WTC11 (cell line): Measurements from ENCODE around the gene ROBO2. TPM values are rescaled to one million over a fixed set of nuclear protein-coding genes. Genes with fewer than 3 reads are reported as not detected.

Source experiments
- ATAC-seq: fragments of 200-7000 bp; cut with Tn5 transposase; 2 replicates; pipeline ENCODE4 v1.10.0; 2021; ENCODE audit warnings: mild to moderate bottlenecking, moderate library complexity
- CTCF ChIA-PET: fragments of 300-600 bp; sonication (Branson Sonifier 250); formaldehyde crosslinking; loops from one replicate; lab custom pipeline; 2021; ENCODE audit warnings: antibody characterized with exemption; lab: Charles Lee
- POLR2A ChIA-PET: fragments of 350-600 bp; sonication (Branson Sonifier 250); formaldehyde crosslinking; loops from one replicate; lab custom pipeline; 2021; ENCODE audit warnings: antibody characterized with exemption; lab: Charles Lee
- DNase-seq: peaks from one replicate; pipeline ENCODE4 v3.0.0; 2021; ENCODE audit warnings: low spot score
- H3K27ac Mint-ChIP-seq: 2 replicates; pipeline ENCODE4 v1.8.0; 2021; ENCODE audit warnings: mixed read lengths
- H3K27me3 Mint-ChIP-seq: 2 replicates; pipeline ENCODE4 v1.8.0; 2021; ENCODE audit warnings: low read depth, mild to moderate bottlenecking, moderate library complexity, mixed read lengths
- H3K36me3 Mint-ChIP-seq: 2 replicates; pipeline ENCODE4 v1.8.0; 2021; ENCODE audit warnings: mixed read lengths
- H3K4me1 Mint-ChIP-seq: 2 replicates; pipeline ENCODE4 v1.8.0; 2022; ENCODE audit warnings: mixed read lengths
- H3K4me3 Mint-ChIP-seq: 2 replicates; pipeline ENCODE4 v1.8.0; 2021; ENCODE audit warnings: mild to moderate bottlenecking, moderate library complexity, mixed read lengths
- H3K9me3 Mint-ChIP-seq: 2 replicates; pipeline ENCODE4 v1.8.0; 2021; ENCODE audit warnings: mixed read lengths
- CREM ChIP-seq: sonication (generic); formaldehyde crosslinking; IDR thresholded peaks from 2 replicates; pipeline ENCODE4 v1.8.1; 2022; ENCODE audit warnings: mild to moderate bottlenecking, missing genetic modification reagents, moderate library complexity
- HMGA2 ChIP-seq: fragments of 250-450 bp; sonication (Bioruptor Pico); IDR thresholded peaks from 2 replicates; pipeline ENCODE4 v1.4.0; 2021; ENCODE audit warnings: mild to moderate bottlenecking, moderate library complexity
- KAT7 ChIP-seq: sonication (generic); formaldehyde crosslinking; IDR thresholded peaks from 2 replicates; pipeline ENCODE4 v1.8.1; 2023; ENCODE audit warnings: missing genetic modification reagents, mild to moderate bottlenecking, borderline replicate concordance
- MYBL2 ChIP-seq: sonication (generic); formaldehyde crosslinking; IDR thresholded peaks from 2 replicates; pipeline ENCODE4 v1.8.1; 2023; ENCODE audit warnings: mild to moderate bottlenecking, moderate library complexity, missing genetic modification reagents
- NFYB ChIP-seq: sonication (generic); formaldehyde crosslinking; conservative IDR thresholded peaks from 2 replicates; pipeline ENCODE4 v1.8.0; 2022; ENCODE audit warnings: low read depth, missing genetic modification reagents
- NR2C2 ChIP-seq: sonication (generic); formaldehyde crosslinking; IDR thresholded peaks from 2 replicates; pipeline ENCODE4 v1.8.0; 2022; ENCODE audit warnings: mild to moderate bottlenecking, missing genetic modification reagents
- RORB ChIP-seq: fragments of 250-450 bp; sonication (Bioruptor Pico); IDR thresholded peaks from 2 replicates; pipeline ENCODE4 v1.9.0; 2021; ENCODE audit warnings: mild to moderate bottlenecking
- SMAD3 ChIP-seq: sonication (generic); formaldehyde crosslinking; IDR thresholded peaks from 2 replicates; pipeline ENCODE4 v1.8.0; 2022; ENCODE audit warnings: missing genetic modification reagents, mild to moderate bottlenecking, borderline replicate concordance
- SP1 ChIP-seq: sonication (generic); formaldehyde crosslinking; conservative IDR thresholded peaks from 2 replicates; pipeline ENCODE4 v1.8.1; 2022; ENCODE audit warnings: missing genetic modification reagents
- TCF7 ChIP-seq: sonication (generic); formaldehyde crosslinking; IDR thresholded peaks from 2 replicates; pipeline ENCODE4 v1.8.0; 2022; ENCODE audit warnings: mild to moderate bottlenecking, low read depth, missing genetic modification reagents, moderate library complexity
- TP53 ChIP-seq: sonication (generic); formaldehyde crosslinking; IDR thresholded peaks from 2 replicates; pipeline ENCODE4 v1.8.1; 2023; ENCODE audit warnings: mild to moderate bottlenecking, missing genetic modification reagents
- ZNF138 ChIP-seq: sonication (generic); formaldehyde crosslinking; conservative IDR thresholded peaks from 2 replicates; pipeline ENCODE4 v1.8.1; 2022; ENCODE audit warnings: mild to moderate bottlenecking, moderate library complexity, missing genetic modification reagents
- ZNF416 ChIP-seq: fragments of 250-450 bp; sonication (Bioruptor Pico); IDR thresholded peaks from 2 replicates; pipeline ENCODE4 v1.9.0; 2021; ENCODE audit warnings: mild to moderate bottlenecking, inconsistent platforms
- total RNA-seq: library from RNA; stranded (reverse); gene quantifications from 3 replicates; pipeline ENCODE4 v1.2.3, GENCODE V29; 2021
- TF ChIP-seq, protein P1 (sequence below): sonication (generic); formaldehyde crosslinking; IDR thresholded peaks from 2 replicates; pipeline ENCODE4 v1.8.1; 2023; ENCODE audit warnings: mild to moderate bottlenecking, missing genetic modification reagents, moderate library complexity
- TF ChIP-seq, protein P2 (sequence below): sonication (generic); formaldehyde crosslinking; IDR thresholded peaks from 2 replicates; pipeline ENCODE4 v1.8.0; 2023; ENCODE audit warnings: missing genetic modification reagents
- TF ChIP-seq, protein P3 (sequence below): sonication (generic); formaldehyde crosslinking; conservative IDR thresholded peaks from 2 replicates; pipeline ENCODE4 v1.8.1; 2022; ENCODE audit warnings: mild to moderate bottlenecking, missing genetic modification reagents
- TF ChIP-seq, protein P4 (sequence below): fragments of 250-450 bp; sonication (Bioruptor Pico); IDR thresholded peaks from 2 replicates; pipeline ENCODE4 v1.8.0; 2021; ENCODE audit warnings: mild to moderate bottlenecking
- TF ChIP-seq, protein P5 (sequence below): sonication (generic); formaldehyde crosslinking; IDR thresholded peaks from 2 replicates; pipeline ENCODE4 v1.8.0; 2022; ENCODE audit warnings: mild to moderate bottlenecking, missing genetic modification reagents
- TF ChIP-seq, protein P6 (sequence below): sonication (generic); formaldehyde crosslinking; IDR thresholded peaks from 2 replicates; pipeline ENCODE4 v1.8.0; 2023; ENCODE audit warnings: mild to moderate bottlenecking, missing genetic modification reagents
- TF ChIP-seq, protein P7 (sequence below): sonication (generic); formaldehyde crosslinking; IDR thresholded peaks from 2 replicates; pipeline ENCODE4 v1.8.1; 2023; ENCODE audit warnings: mild to moderate bottlenecking, missing genetic modification reagents, borderline replicate concordance
- TF ChIP-seq, protein P8 (sequence below): fragments of 250-450 bp; sonication (Bioruptor Pico); IDR thresholded peaks from 2 replicates; pipeline ENCODE4 v1.9.0; 2021; ENCODE audit warnings: moderate library complexity, mild to moderate bottlenecking, inconsistent platforms, borderline replicate concordance

Gene ROBO2
- total RNA-seq, 1 experiment from 2014 or later, result 11.7 TPM

DNA sequence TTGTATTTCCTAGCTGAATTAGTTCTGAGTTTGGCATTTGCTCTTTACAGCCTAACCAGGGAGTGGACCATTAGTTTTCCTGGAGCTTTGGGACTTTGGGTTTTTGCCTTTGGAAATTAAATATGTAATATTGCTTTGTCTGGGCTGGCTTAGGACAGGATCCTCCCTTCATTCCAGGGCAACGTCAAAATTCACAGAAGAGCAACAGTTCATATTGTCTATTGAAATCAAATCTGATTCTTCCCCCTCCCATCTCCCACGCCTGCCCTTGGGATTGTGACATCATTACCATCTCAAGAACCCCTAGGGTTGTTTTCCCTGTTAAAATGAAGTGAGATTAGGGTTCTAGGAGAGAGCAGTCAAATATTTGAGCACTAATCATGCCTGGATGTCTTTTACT lies 194.1 kb downstream of the ROBO2 start:
- H3K27ac Mint-ChIP-seq, result no peak overlapping the region
- H3K4me3 Mint-ChIP-seq, result no peak overlapping the region
- ATAC-seq (no peak), DNase-seq (no peak)
- H3K9me3 Mint-ChIP-seq, result peaks cover 10% of the 10 kb centered on the region
- ChIA-PET CTCF (interaction anchor here (0.6 kb wide), 1 partner anchor 16 kb away, joined by 3 read pairs; no protein-coding TSS in a partner anchor), POLR2A (no interaction called here)
- no peaks in the 10 kb centered on the region for H3K27me3 Mint-ChIP-seq
- peaks cover 4% of the 10 kb centered on the region for H3K36me3 Mint-ChIP-seq
- peaks cover 4% of the 10 kb centered on the region; the same call in 1 of the 2 replicates for H3K4me1 Mint-ChIP-seq
- TF ChIP-seq, protein P1, sequence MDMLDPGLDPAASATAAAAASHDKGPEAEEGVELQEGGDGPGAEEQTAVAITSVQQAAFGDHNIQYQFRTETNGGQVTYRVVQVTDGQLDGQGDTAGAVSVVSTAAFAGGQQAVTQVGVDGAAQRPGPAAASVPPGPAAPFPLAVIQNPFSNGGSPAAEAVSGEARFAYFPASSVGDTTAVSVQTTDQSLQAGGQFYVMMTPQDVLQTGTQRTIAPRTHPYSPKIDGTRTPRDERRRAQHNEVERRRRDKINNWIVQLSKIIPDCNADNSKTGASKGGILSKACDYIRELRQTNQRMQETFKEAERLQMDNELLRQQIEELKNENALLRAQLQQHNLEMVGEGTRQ (CRISPR knock-in tag), result no peak
- TF ChIP-seq, protein P2, sequence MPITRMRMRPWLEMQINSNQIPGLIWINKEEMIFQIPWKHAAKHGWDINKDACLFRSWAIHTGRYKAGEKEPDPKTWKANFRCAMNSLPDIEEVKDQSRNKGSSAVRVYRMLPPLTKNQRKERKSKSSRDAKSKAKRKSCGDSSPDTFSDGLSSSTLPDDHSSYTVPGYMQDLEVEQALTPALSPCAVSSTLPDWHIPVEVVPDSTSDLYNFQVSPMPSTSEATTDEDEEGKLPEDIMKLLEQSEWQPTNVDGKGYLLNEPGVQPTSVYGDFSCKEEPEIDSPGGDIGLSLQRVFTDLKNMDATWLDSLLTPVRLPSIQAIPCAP (CRISPR knock-in tag), result no peak
- TF ChIP-seq RORB (CRISPR knock-in tag), result no peak
- TF ChIP-seq TP53, result no peak
- TF ChIP-seq CREM, result no peak
- no peak for TF ChIP-seq MYBL2
- TF ChIP-seq, protein P3, sequence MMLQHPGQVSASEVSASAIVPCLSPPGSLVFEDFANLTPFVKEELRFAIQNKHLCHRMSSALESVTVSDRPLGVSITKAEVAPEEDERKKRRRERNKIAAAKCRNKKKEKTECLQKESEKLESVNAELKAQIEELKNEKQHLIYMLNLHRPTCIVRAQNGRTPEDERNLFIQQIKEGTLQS (CRISPR knock-in tag), result no peak
- TF ChIP-seq NFYB (CRISPR knock-in tag), result no peak
- TF ChIP-seq, protein P4, sequence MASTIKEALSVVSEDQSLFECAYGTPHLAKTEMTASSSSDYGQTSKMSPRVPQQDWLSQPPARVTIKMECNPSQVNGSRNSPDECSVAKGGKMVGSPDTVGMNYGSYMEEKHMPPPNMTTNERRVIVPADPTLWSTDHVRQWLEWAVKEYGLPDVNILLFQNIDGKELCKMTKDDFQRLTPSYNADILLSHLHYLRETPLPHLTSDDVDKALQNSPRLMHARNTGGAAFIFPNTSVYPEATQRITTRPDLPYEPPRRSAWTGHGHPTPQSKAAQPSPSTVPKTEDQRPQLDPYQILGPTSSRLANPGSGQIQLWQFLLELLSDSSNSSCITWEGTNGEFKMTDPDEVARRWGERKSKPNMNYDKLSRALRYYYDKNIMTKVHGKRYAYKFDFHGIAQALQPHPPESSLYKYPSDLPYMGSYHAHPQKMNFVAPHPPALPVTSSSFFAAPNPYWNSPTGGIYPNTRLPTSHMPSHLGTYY (CRISPR knock-in tag), result no peak
- TF ChIP-seq, protein P5, sequence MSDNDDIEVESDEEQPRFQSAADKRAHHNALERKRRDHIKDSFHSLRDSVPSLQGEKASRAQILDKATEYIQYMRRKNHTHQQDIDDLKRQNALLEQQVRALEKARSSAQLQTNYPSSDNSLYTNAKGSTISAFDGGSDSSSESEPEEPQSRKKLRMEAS (CRISPR knock-in tag), result no peak
- TF ChIP-seq TCF7, result no peak
- TF ChIP-seq, protein P6, sequence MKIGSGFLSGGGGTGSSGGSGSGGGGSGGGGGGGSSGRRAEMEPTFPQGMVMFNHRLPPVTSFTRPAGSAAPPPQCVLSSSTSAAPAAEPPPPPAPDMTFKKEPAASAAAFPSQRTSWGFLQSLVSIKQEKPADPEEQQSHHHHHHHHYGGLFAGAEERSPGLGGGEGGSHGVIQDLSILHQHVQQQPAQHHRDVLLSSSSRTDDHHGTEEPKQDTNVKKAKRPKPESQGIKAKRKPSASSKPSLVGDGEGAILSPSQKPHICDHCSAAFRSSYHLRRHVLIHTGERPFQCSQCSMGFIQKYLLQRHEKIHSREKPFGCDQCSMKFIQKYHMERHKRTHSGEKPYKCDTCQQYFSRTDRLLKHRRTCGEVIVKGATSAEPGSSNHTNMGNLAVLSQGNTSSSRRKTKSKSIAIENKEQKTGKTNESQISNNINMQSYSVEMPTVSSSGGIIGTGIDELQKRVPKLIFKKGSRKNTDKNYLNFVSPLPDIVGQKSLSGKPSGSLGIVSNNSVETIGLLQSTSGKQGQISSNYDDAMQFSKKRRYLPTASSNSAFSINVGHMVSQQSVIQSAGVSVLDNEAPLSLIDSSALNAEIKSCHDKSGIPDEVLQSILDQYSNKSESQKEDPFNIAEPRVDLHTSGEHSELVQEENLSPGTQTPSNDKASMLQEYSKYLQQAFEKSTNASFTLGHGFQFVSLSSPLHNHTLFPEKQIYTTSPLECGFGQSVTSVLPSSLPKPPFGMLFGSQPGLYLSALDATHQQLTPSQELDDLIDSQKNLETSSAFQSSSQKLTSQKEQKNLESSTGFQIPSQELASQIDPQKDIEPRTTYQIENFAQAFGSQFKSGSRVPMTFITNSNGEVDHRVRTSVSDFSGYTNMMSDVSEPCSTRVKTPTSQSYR (CRISPR knock-in tag), result no peak
- no peak for TF ChIP-seq SP1 (CRISPR knock-in tag)

DNA sequence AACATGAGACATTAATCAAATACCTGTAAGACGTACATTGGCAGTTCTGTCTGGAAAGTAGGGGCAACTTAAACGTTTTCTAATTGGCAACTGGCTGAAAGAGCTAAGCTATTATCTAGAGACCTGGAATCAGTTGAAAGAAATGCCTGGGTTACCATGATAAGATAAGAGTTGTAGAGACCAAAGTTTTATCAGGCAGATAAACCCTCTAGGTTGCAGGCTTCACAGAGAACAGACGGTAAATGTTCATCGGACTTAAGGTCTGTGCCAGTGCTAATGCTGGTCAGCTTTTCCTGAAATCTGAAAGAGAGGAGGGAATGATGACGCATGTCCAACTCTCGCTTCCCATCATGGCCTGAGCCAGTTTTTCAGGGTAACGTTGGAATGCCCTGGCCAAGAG lies 196.2 kb downstream of the ROBO2 start:
- Mint-ChIP-seq H3K36me3 (peaks cover 21% of the 10 kb centered on the region), H3K27me3 (no peaks in the 10 kb centered on the region), H3K4me1 (peaks cover 4% of the 10 kb centered on the region; the same call in 1 of the 2 replicates), H3K27ac (no peak overlapping the region), H3K9me3 (peaks cover 23% of the 10 kb centered on the region), H3K4me3 (no peak overlapping the region)
- TF ChIP-seq KAT7 (CRISPR knock-in tag), result no peak
- no peak for TF ChIP-seq SMAD3 (CRISPR knock-in tag)
- TF ChIP-seq NR2C2 (CRISPR knock-in tag), result no peak
- no peak for TF ChIP-seq HMGA2 (CRISPR knock-in tag)
- TF ChIP-seq, protein P2 (CRISPR knock-in tag), result no peak
- TF ChIP-seq, protein P7, sequence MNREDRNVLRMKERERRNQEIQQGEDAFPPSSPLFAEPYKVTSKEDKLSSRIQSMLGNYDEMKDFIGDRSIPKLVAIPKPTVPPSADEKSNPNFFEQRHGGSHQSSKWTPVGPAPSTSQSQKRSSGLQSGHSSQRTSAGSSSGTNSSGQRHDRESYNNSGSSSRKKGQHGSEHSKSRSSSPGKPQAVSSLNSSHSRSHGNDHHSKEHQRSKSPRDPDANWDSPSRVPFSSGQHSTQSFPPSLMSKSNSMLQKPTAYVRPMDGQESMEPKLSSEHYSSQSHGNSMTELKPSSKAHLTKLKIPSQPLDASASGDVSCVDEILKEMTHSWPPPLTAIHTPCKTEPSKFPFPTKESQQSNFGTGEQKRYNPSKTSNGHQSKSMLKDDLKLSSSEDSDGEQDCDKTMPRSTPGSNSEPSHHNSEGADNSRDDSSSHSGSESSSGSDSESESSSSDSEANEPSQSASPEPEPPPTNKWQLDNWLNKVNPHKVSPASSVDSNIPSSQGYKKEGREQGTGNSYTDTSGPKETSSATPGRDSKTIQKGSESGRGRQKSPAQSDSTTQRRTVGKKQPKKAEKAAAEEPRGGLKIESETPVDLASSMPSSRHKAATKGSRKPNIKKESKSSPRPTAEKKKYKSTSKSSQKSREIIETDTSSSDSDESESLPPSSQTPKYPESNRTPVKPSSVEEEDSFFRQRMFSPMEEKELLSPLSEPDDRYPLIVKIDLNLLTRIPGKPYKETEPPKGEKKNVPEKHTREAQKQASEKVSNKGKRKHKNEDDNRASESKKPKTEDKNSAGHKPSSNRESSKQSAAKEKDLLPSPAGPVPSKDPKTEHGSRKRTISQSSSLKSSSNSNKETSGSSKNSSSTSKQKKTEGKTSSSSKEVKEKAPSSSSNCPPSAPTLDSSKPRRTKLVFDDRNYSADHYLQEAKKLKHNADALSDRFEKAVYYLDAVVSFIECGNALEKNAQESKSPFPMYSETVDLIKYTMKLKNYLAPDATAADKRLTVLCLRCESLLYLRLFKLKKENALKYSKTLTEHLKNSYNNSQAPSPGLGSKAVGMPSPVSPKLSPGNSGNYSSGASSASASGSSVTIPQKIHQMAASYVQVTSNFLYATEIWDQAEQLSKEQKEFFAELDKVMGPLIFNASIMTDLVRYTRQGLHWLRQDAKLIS (CRISPR knock-in tag), result no peak
- TF ChIP-seq ZNF416 (CRISPR knock-in tag), result no peak
- no peak for TF ChIP-seq ZNF138
- TF ChIP-seq, protein P8, sequence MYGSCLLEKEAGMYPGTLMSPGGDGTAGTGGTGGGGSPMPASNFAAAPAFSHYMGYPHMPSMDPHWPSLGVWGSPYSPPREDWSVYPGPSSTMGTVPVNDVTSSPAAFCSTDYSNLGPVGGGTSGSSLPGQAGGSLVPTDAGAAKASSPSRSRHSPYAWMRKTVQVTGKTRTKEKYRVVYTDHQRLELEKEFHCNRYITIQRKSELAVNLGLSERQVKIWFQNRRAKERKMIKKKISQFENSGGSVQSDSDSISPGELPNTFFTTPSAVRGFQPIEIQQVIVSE, result no peak
- ATAC-seq (no peak), DNase-seq (no peak)
- POLR2A ChIA-PET, result no interaction called here
- CTCF ChIA-PET, result no interaction called here
